GM19372 (cell line): Measurements from ENCODE around the gene MTNR1B.

Experiments
- ATAC-seq: cut with Tn5 transposase; IDR thresholded peaks from one replicate; pipeline ENCODE4 v1.9.1; 2021; ENCODE audit warnings: mild to moderate bottlenecking, low read depth, moderate library complexity; ENCODE audit not compliant: unreplicated experiment

Gene MTNR1B

DNA sequence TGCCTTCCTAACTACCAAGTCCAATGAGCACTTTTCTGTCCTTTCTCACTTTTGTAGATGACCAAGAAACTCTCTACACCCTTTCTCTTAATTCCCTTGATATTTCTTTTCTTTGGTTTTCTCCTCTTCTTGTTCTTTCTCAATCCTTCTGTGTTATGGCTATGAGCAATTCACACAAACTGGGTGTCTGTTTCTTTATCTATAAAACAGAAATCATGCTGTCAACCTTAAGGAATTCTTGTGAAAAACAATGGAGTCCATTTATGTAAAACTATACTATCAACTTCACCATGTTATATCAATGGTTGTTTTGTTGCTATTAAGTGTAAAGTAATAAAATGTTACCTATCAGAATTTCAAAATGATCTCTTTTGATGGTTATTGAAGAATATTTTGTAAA lies 7.2 kb downstream of the MTNR1B start:
- no peak for ATAC-seq

DNA sequence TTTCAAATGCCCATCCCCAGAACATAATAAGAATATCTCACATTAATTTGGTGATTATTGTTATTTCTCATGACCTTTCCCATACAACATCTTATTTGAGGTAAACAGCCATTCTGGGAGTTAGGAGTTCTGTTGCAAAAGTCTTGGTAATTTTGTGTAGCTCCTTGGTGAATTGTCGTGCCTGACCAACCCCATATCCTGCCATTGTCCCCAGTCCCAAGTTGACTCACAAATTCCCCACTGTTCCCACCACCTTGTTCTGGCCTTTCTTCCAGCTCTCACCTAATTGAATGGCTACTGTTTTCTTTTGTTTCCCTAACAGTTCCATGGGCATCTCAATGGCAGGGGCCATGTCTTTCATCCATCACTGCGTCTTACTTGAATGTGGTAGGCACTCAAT lies 8.0 kb downstream of the MTNR1B start:
- no peak for ATAC-seq

DNA sequence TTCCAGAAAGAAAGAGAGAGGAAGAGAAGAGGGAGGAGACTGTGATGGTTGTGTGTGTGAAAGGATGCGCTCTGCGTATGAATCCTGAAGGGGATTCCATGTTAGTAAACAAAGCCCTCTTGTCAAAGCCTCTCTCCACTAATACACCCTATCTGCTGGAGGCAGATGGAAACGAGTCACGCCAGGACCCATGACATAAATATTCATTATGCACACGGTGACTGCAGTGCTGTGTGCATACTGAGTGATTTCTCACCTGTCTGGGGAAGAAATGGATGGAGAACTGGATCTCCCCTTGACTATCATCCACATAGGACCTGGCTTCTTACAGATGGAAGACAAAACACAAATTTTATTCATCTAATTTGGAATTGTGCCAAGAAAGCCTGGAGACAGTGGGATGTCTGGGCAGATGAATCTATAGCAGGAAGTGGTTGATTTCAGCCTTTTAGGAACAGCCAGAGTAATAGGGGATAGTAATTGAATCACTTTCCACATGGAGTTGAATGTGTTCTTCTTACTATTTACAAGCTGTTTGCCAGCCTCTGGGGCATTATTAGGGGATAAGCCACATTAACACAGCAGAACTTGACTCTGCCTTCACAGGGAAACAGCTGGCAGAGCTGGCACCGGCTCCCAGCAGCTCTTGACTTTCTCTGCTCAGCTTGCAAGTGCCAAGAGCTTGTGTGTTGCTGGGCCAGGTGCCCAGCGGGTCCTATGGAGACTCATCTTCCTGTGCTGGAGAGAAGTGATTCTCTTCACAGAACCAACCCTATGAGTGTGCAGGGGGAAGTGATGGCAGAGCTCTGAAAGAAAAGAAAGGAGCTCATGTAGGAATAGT lies 9.0 kb downstream of the MTNR1B start:
- ATAC-seq: no peak

DNA sequence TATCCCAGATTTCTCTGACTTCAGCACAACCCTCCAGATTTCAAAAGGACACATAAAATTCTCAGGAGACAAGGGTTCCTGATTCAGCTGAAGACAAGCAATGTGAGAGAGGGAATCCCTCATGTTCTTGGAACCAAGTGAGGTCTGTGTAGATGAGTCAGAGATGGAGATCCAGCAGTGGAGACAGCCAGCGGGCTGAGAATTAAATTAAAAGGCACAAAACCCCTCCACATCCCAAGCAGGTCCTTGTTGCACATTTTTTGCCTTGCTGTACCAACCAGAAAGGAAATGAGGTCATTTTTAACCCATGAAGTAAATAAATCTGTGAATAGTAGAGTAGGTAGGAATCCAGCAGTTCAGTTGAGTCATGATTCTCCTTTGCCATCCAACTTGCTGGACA lies 9.7 kb downstream of the MTNR1B start:
- no peak for ATAC-seq

DNA sequence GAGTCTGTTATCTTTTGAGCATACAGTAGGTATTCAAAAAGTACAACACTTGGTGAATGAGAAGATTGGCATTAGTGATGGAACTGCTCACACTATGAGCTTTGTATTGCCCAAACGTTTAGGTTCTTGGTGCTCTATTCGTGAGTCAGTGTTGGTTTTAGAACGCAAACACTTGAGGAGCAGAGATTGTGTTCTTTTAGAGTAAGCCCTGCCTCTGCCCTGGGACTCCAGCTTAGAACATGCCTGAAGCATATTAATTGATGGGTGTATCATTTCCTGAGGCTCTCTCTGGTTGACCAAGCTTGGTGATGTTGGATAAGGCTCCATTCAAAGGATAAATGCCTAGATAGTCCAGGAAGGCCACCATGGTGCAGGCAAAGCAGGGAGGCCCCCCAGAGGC lies 10.9 kb downstream of the MTNR1B start:
- ATAC-seq: no peak

DNA sequence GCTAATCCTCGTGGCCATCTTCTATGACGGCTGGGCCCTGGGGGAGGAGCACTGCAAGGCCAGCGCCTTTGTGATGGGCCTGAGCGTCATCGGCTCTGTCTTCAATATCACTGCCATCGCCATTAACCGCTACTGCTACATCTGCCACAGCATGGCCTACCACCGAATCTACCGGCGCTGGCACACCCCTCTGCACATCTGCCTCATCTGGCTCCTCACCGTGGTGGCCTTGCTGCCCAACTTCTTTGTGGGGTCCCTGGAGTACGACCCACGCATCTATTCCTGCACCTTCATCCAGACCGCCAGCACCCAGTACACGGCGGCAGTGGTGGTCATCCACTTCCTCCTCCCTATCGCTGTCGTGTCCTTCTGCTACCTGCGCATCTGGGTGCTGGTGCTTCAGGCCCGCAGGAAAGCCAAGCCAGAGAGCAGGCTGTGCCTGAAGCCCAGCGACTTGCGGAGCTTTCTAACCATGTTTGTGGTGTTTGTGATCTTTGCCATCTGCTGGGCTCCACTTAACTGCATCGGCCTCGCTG lies 12.1 kb downstream of the MTNR1B start:
- ATAC-seq: no peak

DNA sequence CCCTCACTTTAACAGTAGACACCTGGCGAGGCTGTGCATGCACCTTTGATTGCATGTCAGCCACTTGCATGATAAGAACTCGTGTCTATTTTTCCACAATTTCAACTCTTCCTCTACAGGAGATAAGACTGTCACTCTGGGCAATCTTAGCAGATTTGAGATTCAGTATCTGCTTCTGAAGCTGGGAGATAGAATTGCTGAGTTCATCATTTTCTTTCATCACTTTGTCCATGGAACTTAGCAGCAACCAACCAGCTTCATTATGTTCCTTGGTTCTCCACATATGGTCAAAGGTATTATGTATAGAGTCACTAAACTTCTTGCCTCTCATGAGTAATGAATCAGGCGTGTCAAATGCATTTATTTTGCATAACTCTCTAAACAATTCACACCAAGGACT lies 17.1 kb downstream of the MTNR1B start:
- no peak for ATAC-seq

DNA sequence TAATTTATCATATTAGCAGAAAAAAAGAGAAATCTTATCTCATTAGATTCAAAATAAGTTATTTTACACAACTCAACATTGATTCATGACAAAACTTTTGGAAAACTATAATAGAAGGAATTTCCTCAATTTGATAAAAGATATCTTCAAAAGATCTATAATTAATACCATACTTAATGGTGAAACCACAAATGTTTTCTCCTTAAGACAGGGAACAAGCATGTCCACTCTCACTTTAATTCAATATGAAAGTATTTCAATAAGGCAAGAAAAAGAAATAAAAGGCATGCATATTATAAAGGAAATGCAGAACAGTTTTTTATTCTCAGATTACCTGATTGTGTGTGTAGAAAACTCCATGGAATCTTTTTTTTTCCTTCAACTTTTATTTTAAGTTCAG lies 23.6 kb downstream of the MTNR1B start:
- no peak for ATAC-seq

DNA sequence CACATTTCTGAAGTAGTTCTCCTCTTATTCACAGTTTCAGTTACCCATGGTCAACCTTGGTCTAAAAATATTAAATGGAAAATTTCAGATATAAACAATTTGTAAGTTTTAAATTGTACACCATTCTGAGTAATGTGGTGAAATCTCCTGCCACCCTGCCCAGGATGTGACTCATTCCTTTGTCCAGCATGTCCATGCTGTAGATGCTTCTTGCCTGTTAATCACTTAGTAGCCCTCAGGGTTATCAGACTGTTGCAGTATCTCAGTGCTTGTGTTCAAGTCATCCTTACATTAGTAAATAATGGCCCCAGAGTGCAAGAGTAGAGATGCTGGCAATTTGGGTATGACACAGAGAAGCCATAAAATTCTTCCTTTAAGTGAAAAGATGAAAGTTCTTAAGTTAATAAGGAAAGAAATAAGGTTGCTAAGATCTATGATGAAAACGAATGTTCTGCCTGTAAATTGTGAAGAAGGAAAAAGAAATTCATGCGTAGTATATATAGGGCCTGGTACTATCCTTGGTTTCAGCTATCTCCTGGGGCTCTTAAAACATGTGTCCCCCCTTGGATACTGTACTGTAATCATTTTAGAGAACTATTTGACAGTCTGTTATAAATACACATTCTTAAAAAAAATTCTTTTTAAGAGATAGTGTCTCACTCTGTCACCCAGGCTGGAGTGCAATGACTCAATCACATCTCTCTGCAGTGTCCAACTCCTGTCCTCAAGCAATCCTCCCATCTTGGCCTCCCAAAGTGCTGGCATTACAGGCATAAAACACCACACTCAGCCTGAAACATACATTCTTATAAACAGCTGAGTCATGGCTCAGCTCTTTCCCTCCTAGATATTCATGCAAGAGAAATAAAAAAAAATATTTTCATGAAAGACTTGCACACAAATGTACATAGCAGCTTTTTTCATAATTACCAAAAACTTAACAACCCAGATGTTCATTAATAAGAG lies 31.3 kb downstream of the MTNR1B start:
- ATAC-seq: no peak

DNA sequence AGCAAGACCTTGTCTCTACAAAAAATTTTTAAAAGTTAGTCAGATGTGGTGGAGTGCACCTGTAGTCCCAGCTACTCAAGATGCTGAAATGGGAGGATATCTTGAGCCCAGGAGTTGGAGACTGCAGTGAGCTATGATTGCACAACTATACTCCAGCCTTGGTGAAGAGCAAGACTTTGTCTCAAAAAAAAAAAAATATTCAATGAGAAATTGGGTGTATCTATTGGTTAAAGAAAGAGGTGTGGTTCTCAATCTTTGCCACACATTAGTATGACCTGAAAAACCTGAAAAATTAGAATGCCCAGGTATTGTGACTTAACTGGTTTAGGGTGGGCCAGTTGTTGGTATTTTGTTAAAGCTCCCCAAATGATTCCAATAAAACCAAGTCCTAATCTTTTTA lies 32.4 kb downstream of the MTNR1B start:
- ATAC-seq: no peak

DNA sequence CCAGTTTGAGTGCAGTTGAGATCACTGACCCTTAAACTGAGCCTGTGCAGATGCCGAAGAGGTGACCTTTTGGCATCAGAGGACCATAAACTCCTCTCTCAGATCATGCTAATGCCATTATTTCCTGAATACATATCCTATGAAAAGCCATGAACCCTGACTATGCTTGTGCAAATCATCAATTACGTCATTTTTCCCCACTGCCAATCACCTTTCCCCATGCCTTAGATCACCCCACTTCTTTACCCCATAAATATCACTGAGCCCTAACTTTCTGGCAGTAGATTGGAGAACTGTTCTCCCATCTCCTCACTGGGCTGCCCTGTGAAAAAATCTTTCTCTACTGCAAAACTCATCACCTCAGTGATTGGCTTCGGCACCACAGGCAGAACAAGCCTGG lies 32.9 kb downstream of the MTNR1B start:
- ATAC-seq: no peak

DNA sequence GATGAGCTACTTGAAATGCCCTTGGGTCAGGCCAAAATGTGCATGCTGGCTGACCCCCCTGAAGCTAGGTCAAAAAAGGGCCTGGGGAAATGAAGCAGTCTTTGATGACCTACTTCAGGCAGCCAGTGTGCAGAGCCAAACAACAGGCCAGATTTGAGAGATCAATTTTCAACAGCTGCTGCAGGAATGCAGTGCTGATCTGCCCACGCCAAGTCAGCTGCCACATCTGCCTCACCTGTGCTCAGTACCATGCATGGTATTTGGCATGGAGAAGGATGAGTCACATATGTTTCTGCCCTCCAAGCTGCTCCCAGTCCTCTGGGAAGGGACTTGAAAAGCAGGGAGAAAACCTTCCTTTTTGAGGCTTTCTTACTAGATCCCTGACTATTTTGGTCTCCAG lies 35.8 kb downstream of the MTNR1B start:
- no peak for ATAC-seq

DNA sequence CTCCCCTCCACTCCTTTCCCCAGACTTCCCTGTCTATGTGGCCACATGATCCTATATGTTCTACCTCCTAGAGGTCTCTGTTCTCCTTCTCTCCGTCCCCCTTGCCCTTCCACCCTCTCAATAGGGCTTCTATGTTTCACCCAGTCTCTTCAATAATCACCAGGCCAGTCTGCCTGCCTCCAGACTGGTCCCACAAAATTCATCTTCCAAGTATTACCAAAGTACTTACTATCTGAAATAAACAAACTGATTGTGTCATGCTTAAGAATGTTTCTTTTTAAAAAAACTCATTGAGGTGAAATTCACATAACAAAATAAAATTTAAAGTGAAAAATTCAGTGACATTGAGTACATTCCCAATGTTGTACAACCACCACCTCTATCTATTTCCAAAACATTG lies 44.2 kb downstream of the MTNR1B start:
- ATAC-seq: no peak

DNA sequence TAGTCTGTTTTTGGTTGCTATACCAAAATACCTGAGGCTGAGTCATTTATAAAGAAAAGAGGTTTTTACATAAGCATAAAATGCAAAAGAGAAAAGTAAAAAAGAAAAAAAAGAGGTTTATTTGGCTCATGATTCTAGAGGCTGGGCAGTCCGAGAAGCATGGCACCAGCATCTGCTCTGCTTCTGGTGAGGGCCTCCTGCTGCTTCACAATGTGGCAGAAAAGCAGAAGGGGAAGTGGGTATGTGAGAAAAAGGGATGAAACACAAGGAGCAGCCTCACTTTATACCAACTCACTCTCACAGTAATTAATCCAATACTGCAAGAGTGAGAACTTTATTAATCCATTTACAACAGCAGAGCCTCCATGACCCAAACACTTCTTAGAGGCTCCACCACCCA lies 47.1 kb downstream of the MTNR1B start:
- ATAC-seq: no peak

DNA sequence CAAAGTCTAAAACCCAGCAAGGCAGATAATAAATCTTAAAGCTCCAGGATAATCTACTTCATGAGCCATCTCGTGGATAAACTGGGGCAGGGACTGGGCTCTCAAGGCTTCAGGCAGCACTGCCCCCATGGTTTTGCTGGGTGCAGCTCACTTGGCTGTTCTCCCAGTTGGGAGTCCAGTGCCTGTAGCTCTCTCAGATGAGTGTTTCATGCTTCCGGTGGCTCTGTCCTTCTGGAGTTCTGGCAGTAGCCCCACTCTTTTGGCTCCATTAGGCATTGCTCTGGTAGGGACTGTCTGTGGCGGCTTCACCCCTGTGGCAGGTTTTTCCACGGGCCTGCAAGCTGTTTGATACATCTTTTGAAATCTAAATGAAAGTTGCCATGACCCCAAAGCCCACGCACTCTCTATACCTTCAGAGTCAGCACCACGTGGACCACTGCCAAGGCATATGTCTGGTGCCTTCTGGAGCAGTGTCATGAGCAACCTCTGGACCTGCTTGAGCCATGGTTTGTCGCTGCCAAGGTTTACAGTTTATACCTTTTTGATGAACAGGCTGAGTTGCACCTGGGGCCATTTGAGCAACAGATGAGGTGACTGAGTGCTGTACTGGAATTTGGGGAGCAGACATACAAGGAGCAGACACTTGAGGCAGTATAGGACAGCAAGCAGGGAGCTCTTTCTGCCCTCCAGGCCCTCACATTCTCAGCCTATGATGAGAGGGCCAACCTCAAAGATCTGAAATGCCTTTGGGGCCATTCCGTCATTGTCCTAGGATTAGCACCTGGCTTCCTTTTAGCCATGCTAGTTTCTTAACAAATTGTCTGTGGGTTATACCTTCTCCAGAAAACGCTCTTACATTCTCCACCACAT lies 48.6 kb downstream of the MTNR1B start:
- no peak for ATAC-seq

DNA sequence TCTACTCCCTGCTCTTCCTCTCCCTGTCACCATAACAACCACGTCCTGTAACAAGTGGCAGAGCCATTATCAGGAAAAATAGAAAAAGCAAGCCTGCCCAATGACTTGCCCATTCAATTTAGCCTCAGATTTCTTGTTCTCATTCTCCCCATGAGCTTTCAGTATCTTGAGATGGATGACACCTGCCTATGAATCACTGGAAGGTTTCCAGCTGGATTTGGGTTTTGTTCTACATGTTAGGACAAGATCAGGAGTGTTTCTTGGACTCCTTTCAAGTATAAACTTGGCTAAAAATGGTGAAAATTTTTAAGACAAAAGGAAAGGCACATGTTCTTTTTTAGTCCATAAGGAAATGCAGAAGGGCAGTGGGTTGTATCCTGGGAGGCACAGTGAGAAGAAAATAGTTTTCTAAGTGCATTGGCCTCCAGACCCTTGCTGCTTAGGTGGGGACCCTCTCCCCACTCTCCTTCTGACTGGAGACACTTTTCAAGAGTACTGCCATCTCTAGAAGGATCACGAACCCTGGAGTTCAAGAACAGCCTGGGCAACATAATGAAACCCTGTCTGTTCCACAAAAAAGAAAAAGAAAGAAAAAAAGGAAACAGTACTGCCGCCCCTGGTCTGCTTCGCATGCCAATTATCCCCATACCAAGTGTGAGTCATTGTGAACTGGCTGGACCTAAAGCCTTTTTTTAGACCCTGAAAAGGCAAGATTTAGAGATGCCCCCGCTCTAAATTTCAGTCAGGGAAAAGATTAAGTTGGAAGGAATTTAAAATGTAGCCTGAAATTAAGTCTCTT lies 51.0 kb downstream of the MTNR1B start:
- ATAC-seq: no peak

DNA sequence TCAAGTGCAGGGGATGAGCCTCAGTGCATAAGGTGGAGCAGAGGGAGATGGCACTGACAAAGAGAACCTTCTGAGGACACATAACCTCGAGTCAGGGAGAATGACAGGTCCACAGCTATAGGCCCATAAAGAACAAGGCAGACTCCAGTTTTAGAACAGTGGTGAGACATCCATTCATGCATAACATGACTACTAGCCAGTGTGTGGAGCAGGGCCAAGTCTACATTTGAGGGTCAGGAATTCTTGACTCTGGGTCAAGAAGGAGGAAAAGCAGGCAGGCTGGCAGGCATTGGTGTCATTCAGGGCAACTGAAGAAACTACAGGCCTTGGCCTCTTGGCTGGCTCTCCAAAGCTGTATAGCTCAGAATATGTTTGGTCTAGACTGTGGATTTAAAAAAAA lies 54.9 kb downstream of the MTNR1B start:
- no peak for ATAC-seq

DNA sequence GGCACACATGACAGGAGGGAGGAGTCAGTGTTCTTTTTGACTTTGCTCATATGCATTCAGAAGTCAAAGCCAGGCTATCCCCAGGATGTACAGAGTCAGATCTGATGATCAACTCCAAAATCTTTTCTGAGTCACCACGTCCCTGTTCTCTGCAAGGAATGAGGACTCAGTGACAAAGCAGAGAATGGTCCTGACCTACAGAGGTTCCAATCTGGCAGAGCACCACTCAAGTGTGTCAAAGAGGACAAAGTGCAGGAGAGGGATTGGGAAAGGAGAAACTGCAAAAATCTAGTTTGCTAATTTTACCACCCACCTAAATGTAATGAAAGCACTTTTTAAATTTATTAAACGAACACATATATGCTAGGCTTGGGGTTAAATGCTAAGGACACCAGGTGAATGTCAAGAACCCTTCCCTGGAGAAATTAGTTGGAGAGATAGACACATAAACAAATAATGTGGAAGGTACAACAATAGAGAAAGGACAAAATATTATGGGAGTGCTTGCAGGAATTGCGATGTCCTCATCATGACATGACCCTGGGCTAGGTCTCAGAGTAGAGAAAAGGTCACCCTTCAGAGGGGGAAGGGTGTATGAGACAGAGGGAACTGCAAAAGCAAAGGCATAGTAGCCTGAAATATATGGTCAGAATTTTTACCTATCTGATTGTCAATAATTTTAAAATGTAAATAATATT lies 56.3 kb downstream of the MTNR1B start:
- no peak for ATAC-seq

DNA sequence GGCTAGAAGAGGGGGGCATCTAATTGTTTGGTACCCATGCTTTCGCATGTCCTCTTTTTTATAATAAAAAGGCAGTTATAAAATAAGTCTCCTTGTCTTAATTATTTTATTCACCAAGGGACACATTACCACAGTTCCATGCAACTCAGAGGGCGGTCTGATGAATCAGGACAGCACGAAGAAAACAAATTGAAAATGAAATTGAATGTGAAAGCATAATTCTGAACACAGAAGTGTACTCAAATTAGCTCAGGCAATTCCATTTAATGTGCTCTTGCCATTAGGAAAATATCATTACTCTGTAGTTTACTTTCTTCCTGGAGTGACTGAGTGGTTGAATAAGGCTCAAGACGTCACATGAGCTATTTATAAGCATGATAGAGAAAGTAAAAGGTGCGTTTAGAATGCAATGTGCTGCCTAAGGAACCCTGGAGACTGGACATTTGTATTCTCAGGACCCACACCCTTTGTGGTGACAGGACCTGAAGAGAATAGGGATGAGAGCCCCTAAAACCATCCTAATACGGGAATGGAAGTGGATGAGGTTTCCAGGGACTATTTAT lies 59.6 kb downstream of the MTNR1B start:
- no peak for ATAC-seq
